Stimulated activated CD8-positive, alpha-beta memory T cell treated with anti-CD3 and anti-CD28 coated beads, Interleukin-12 subunit alpha, Interleukin-12 subunit beta, amount 100 ng/mL, for 24 hours (primary cell): ENCODE data around the gene LXN.
A peak's percentile ranks its signal among the peaks of the same experiment; 100 is the strongest.

Experiments used
- DNase-seq: peaks from one replicate; pipeline ENCODE4 v3.0.0-alpha.2; 2020; ENCODE audit errors: extremely low read depth

The LXN gene

DNA sequence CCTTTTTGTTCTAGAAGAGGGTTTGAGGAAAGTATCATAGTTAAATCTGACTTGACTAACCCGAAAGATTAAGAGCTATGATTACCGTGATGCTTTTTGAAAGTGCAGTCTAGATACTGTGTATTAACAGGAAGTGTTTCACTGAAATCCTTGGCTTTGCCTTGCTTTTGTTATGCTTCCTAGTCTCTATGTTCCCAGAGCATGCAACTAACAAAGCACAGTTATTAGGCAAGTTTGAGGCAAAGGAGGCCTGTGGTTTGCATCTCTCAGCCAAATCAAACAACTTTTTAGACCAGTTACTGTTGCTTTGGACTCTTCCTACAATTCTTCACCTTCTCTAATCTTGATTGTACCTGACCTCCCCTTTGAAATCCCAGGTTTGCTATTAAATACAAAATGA lies 3.9 kb downstream of the LXN start:
- no peak for DNase-seq

DNA sequence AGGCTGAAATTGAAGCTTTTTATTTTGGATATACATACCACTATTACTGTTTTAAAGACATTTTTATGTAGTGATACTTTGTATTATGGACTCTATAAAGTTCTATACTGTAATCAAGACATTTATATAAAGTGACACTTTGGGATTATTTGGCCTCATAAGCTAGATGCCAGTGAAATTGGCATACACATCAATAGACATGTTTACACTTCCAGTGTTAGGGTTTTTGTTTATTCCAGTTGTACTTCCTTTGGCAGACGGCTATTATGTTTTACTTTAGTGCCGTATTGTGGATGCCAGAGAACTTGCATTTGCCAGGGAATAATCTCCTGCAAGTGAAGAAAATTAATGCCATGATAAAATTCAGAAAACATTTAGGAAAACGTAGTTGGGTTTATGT lies 6.0 kb downstream of the LXN start:
- no peak for DNase-seq

DNA sequence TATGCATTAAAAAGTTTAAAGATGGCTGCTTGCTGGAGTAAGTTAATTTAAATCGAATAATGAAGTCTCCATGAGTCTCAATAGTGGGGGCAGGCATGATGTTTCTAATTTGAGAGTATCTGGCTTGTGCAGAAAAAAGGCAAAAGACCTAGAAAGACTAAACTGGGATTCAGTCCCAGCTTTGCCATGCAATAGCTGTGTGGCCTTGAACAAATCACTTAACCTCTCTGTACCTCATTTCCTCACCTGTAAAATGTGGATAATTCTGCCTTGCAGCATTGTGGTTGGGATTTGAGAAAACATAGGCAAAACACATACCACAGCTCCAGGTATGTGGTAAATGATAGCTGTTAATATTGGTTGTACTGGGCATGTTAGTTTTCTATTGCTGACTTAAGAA lies 8.6 kb downstream of the LXN start:
- no peak for DNase-seq

DNA sequence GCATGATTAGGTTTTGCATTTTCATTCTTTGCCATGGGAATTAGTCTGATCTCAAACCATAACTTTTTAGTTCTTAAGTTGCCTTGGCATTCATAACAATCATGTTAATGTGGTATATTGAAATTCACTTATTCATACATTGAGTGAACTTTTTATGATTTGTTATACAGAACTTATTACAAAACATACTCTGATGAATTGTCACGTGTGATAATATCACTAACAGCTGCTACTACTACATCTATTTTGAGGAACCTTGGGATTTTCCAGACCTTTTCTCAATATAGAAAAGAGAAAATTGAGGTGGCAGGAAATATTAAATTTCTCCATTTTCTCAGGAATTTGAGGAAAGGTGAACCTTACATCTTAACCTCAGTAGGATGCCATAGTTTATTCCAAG lies 9.2 kb downstream of the LXN start:
- no peak for DNase-seq

DNA sequence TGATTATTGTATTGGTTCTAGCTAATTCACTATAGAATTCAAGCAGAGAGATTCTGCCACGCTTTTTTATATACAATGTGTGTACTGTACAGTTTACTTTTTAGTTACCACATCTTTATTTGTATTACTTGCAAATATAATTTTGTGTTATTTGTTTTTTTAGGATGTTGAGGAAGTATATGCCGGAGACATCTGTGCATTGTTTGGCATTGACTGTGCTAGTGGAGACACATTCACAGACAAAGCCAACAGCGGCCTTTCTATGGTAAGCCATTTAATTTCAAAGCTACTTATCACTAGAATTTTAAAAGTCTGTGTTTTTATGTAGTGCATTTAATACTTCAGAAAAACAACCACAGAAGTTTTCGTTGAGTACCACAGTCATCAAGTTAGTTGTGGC lies 11.7 kb downstream of the LXN start:
- no peak for DNase-seq

DNA sequence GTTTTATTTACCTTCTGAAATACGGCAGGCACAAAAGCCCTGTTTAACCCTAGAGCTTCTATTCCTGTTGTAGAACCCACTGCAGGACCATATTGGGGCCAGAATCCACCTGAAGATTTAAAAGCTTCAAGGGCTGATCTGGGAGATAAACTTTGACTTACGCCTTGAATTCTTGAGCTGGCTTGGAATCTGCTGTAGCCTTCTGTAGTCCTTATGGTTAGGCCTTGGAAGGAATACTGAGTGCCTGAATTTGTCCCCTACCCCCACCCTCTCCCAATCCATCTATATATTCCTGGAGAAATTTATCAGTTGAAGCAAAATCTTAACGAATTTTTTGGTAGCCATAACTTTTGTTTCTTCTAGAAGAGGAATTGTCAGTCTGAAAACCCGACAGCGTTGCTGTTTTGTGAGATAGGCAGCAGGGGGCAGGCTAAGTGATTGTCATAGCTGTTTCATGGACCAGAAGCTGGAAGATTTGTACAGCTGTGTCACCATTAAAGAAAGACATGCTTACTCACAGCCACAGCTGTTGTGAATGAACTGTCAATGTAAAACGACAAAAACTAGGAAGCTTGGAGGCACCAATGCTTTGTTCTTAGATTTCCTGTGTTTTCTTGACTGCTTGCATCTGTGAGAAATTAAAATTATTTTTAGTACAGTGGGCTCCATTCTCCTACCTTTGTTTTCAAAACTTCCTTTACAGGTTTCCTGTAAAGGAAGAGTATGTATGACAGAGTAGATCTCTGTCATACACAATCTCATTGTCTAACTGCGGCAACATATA lies 12.8 kb downstream of the LXN start:
- no peak for DNase-seq

DNA sequence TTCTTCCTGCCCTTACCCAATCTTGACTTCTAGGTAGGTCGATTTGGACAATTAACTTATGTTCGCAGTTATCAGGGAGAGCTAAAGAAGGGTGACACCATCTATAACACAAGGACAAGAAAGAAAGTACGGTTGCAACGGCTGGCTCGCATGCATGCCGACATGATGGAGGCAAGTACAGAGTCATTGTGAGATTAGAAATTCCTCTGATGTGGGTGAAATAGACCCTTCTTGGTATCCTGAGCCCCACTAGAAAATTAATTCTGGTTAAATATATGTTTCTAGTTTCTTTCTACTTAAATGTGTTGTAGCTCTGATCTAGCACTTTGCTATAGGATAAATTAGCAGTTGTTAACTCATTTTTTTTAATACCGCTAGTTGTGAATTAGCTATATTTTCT lies 13.6 kb downstream of the LXN start:
- DNase-seq = no peak

DNA sequence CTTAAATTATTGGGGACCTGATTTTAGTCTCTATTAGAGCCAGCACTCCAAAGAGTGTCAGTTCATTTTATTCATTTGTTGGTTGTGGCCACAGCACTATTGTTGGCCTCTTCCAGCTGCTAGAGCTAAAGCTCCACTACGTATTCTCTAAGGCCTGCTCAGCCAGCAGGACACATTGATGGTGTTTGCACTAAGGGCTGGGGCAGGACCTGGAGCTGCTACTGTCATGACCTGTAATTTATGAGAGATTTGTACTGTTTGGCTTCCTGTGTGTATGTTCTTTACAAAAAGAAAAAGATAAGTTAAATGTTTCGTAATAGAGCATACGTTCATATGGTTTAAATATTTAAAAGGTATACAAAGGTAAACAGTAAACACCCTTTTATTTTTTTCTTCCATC lies 20.0 kb downstream of the LXN start:
- DNase-seq = no peak

DNA sequence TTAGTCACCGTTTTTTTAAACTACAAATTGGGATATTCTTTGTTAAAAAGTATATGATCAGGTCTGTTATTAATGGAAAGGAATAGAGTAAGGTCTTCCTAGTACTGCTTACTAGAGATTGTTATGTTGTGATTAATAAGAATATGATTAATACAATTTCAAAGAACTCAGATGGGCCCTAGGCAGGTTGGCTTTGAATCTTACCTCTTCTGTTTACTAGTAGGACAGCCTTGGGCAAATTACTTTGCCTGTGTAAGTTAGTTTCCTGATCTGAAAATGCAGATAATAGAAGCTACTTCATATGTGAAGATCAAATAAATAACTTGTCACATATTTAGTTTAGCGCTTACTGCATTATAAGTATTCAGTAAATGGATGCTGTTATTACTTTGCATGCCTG lies 21.3 kb downstream of the LXN start:
- no peak for DNase-seq

DNA sequence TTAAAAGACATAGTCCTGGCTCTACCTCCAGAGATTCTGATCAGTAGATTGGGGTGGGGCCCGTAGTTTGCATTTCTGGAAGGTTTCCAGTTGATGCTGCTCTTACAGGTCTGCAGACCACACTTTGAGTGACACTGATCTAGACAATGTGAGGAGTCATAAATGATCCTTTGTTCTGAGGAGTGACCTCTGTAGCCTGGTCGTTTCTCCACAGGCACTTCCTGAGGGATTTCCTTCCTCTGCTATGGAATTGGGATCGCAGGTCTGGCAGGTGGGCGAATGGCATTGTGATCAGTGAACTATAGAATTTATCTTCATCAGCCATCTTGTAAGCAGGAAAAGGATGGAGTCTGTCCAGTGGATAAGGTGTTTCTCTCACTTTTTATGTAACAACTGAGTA lies 22.7 kb downstream of the LXN start:
- no peak for DNase-seq

DNA sequence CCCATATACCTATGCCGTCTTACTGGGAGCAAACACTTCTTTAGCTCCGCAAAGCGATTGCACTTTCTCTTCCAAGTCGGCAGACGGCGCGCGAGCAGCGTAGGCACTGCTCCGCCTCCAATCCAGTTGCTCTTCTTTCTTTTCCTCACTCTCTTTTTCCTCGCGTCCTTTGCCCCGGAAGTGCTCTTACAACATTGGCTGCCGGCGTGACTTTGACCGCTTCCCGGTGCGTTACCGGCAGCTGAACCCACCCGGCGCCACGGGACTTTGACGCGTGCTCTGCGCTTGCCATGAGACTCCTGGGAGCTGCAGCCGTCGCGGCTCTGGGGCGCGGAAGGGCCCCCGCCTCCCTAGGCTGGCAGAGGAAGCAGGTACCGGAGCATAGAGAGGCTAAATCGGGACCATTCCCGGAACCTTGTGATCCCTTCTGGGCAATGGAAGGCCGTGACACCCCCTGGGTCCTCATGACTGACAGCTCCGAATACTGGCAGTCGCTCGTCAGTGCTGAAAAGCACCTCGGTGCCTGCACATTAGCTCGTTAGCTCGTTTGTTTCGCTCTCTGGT lies 28.0 kb downstream of the LXN start, which contains the start of gene GFM1:
TSS of gene GFM1 (plus strand) at position 183 of the 564 bp plus-strand sequence. CDS start at position 291, 108 bp downstream.
- peak; percentile 73 for DNase-seq

DNA sequence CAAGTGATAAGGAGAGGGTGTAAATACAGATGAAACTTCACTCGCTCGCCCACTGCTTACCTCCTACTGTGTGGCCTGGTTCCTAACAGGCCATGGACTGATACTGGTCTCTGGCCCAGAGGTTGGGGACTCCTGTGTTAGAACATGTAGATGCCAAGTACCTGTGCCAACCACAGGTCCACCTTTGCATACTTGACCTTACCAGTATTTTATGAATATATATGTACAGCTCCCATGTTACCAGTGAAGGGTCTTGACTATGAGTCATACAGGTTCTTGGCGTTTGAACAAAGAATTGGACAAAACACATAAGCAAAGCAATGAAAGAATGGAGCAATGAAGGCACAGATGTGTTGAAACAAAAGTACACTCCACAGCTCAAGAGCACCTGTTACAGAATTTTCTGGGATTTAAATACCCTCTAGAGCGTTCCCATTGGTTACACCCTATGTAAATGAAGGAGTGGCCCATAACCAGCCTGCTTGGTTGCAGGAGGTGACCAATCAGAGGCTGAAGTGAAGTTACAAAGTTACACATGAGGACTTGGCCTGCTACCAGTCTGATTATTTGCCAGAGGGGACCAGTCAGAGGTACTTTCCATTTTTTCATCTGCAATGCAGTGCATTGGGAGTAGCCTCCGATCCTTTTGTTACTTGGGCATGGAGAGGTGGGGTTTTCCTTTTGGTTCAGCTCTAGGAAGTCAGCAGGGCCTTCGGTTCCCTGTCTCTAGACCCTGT lies 29.8 kb downstream of the LXN start:
- no peak for DNase-seq

DNA sequence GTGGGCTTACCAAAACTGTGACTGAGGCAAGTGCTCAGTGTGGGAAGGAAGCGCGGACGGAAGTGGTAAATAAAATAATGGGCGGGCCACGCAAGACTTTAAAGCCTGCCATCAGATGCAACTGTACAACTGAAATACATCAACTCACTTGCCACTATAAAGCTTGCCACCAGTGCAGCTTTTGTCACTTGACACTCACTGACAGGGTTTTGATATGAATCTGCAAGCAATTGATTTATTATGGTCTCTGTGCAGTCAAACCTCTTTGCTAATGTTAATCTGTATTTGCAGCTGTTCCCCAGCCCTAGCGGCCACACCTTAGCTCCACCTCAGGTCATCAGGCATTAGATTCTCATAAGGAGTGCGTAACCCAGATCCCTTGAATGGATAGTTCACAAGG lies 30.4 kb downstream of the LXN start:
- no peak for DNase-seq

DNA sequence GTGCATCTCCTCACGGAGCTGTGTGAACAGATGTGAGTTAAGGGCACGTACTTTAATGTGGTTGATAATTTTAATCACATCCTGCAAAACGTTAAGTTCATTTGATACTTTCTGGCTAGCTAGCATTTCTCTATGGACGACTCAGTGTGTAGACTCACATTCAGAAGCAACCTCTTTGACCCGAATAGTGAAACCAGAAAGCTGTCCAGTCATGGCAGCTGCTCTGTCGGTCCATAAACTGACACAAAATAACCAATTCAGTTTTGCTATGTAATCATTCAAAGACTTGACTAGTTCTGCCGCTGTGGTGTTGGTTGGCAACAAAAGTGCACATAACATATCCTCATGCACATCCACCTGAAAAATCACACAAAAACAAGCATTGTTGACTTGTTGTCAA lies 31.8 kb downstream of the LXN start:
- no peak for DNase-seq

DNA sequence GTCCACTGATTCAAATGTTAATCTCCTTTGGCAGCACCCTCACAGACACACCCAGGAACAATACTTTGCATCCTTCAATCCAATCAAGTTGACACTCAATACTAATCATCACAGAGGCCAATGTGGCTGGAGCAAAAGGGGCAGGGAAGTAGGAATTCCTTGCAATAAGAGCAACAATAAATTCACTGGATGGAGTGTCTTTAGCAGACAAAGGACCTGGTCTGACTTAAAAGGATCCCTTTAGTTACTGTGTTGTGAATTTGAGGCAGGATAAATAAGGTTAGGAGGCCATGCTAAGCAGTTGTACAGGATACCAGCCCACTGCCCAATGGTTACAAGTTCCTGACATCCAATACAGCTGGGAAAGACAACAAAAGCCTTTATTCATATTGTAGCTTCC lies 40.5 kb downstream of the LXN start:
- no peak for DNase-seq

DNA sequence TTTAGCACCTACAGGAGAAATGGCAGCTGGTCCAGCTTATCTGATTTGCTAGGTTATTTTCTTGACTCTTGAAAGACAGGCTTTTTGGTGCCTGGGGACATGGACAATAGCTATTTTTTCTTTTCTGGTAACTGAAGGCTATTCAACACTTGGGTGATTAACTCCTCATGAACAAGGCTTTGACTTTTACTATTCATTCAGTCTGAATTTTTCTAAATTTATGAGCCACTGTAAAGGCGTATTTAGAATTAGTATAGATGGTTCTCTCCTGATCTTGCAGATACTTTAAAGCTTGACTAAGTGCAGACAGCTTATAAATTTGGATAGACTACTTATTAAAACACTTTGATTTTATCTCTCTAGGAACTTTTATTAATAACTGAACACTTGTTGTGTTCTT lies 46.6 kb downstream of the LXN start:
- DNase-seq = no peak

DNA sequence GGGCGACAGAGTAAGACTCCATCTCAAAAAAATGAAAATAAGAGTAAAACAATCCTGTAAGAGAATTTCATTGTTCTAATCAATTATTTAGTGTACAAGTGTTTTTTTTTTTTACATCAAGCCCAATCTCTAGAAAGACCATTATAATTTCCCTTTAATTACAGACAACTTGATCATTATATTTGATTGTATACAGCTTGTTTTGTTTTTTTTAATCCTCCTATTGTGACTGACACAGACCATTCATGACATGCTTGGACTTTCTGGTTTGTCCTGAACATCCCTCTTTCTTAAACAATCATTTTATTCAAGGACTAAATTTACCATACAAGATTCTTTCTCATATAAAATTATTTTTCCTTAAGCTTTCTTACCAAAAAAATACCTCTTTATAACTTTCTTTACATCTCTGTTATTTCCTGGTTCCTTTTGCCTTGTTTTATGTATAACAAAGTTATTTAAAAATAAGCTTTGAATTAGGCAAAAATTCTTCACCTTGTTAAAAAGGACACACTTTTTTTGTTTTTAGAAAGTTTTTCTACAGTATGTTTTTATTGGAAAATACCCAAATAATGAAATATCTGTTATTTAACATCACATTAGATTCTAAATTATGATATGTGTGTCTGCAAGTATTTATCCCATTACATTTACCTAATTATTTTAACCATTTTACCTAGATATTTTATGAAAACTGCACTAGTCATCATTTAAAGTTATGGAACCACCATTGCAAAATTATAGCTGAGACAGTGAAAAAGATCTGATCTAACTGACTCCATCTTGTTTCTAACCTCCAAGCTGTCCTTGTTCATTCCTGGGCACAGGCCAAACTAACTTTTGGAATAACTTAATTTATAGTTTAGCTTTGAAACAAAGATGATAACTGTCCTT lies 54.2 kb downstream of the LXN start:
- DNase-seq = no peak
